Stromal cell of bone marrow (primary cell): ENCODE data around the gene ANKRD13B.
"Not testable (repeated sequence)": the region's sequence is repeated elsewhere in the genome, so short reads cannot be mapped to it uniquely, and the experiment has no call there.

Source experiments
- DNase-seq: peaks from one replicate; pipeline ENCODE4 v3.0.0-alpha.2; 2012; ENCODE audit warnings: low read depth

Gene ANKRD13B

GRCh38 chr17:29642171-29642611 lies 49.3 kb downstream of the ANKRD13B start:
- DNase-seq = no peak

GRCh38 chr17:29643817-29644160 lies 50.9 kb downstream of the ANKRD13B start:
- DNase-seq = no peak

GRCh38 chr17:29645515-29646051 lies 52.7 kb downstream of the ANKRD13B start:
- DNase-seq = peak; percentile 95

GRCh38 chr17:29648005-29648404 lies 55.1 kb downstream of the ANKRD13B start:
- DNase-seq = no peak

GRCh38 chr17:29649359-29649758 lies 56.4 kb downstream of the ANKRD13B start:
- DNase-seq = no peak

- DNase-seq = no peak
Measured at GRCh38 chr17:29650396-29650795, 57.5 kb downstream of the ANKRD13B start.

- not testable (repeated sequence) for DNase-seq
Measured at GRCh38 chr17:29651913-29652312, 59.0 kb downstream of the ANKRD13B start.

GRCh38 chr17:29652976-29653375 lies 60.0 kb downstream of the ANKRD13B start:
- DNase-seq = no peak

GRCh38 chr17:29653995-29654714 lies 61.2 kb downstream of the ANKRD13B start:
- DNase-seq = no peak

- DNase-seq = no peak
Measured at GRCh38 chr17:29655323-29655722, 62.4 kb downstream of the ANKRD13B start.

- no peak for DNase-seq
Measured at GRCh38 chr17:29659155-29659554, 66.2 kb downstream of the ANKRD13B start.

- DNase-seq = no peak
Measured at GRCh38 chr17:29661213-29661612, 68.3 kb downstream of the ANKRD13B start.

GRCh38 chr17:29663155-29663554 lies 70.2 kb downstream of the ANKRD13B start:
- no peak for DNase-seq
